ENCODE data around the gene SYDE2. TPM values are rescaled to one million over a fixed set of nuclear protein-coding genes. Genes with fewer than 3 reads are reported as not detected.

SYDE2 gene
- 2.7 and 7.3 TPM in 2 replicates for total RNA-seq

GRCh38 chr1:85200463-85201339 is at the start of gene SYDE2:
Gene SYDE2, minus strand, starts transcription at chr1:85201016. Its CDS starts 20 bp downstream, at chr1:85200996.

Other genes with a start within 250 kb of the SYDE2 start
- 0.26 and 3.0 TPM in 2 replicates for gene MCOLN2, start 203.9 kb downstream of the SYDE2 start, total RNA-seq
- 0.43 and 6.9 TPM in 2 replicates for gene MCOLN3, start 152.5 kb downstream of the SYDE2 start, total RNA-seq
- gene C1orf52, start 58.6 kb upstream of the SYDE2 start, total RNA-seq: 8.8 and 9.5 TPM in 2 replicates
- 10.4 and 16.5 TPM in 2 replicates for gene BCL10, start 75.6 kb upstream of the SYDE2 start, total RNA-seq